PC-3 (cell line): Measurements from ENCODE around the gene AADACL2. TPM values are rescaled to one million over a fixed set of nuclear protein-coding genes. Genes with fewer than 3 reads are reported as not detected.
A peak's percentile ranks its signal among the peaks of the same experiment; 100 is the strongest.

ENCODE experiments used
- ATAC-seq: fragments of 200-7000 bp; cut with Tn5 transposase; 2 replicates; pipeline ENCODE4 v1.9.1; 2020; ENCODE audit warnings: mild to moderate bottlenecking, moderate library complexity
- BruUV-seq: library from RNA; stranded (reverse); fragments of 400-500 nt; replicated peaks from 2 replicates; lab custom pipeline; 2021; lab: Mats Ljungman, UMichigan
- CTCF ChIA-PET: fragments of 300-600 bp; sonication (Branson Sonifier 250); formaldehyde crosslinking; loops from one replicate; lab custom pipeline; 2022; ENCODE audit warnings: antibody characterized with exemption; lab: Charles Lee
- POLR2A ChIA-PET: fragments of 300-600 bp; sonication (Branson Sonifier 250); formaldehyde crosslinking; loops from one replicate; lab custom pipeline; 2022; ENCODE audit warnings: antibody characterized with exemption; ENCODE audit not compliant: unreplicated experiment; lab: Charles Lee
- DNase-seq: peaks from one replicate; pipeline ENCODE4 v3.0.0-alpha.2; 2015
- H2AFZ ChIP-seq: fragments of 300-600 bp; sonication (generic); 2 replicates; pipeline ENCODE4 v1.6.0; 2016; ENCODE audit warnings: antibody characterized with exemption, low read length
- H3F3A ChIP-seq: fragments of 300-600 bp; sonication (generic); one replicate; pipeline ENCODE4 v1.6.0; 2017; ENCODE audit warnings: antibody characterized with exemption, low read length, control low read depth, mild to moderate bottlenecking; ENCODE audit not compliant: unreplicated experiment
- H3K27ac ChIP-seq: fragments of 300-600 bp; sonication (generic); 2 replicates; pipeline ENCODE4 v1.5.1; 2016; ENCODE audit warnings: mild to moderate bottlenecking, low read length
- H3K27me3 ChIP-seq: fragments of 300-600 bp; sonication (generic); 2 replicates; pipeline ENCODE4 v1.6.1; 2016; ENCODE audit warnings: low read length, mixed read lengths
- H3K36me3 ChIP-seq: fragments of 300-600 bp; sonication (generic); 2 replicates; pipeline ENCODE4 v1.6.1; 2016; ENCODE audit warnings: low read depth, mixed run types, low read length, mixed read lengths
- H3K4me1 ChIP-seq: fragments of 300-600 bp; sonication (generic); 2 replicates; pipeline ENCODE4 v1.5.1; 2016; ENCODE audit warnings: low read length; ENCODE audit not compliant: insufficient read depth
- H3K4me2 ChIP-seq: fragments of 300-600 bp; sonication (generic); 2 replicates; pipeline ENCODE4 v1.6.0; 2016; ENCODE audit warnings: low read length
- H3K4me3 ChIP-seq: fragments of 300-600 bp; sonication (generic); 2 replicates; pipeline ENCODE4 v1.5.1; 2016; ENCODE audit warnings: mild to moderate bottlenecking, low read length, mixed read lengths
- H3K79me2 ChIP-seq: fragments of 300-600 bp; sonication (generic); 2 replicates; pipeline ENCODE4 v1.6.1; 2017; ENCODE audit warnings: low read length, mixed read lengths
- H3K9ac ChIP-seq: fragments of 300-600 bp; sonication (generic); 2 replicates; pipeline ENCODE4 v1.6.0; 2016; ENCODE audit warnings: mild to moderate bottlenecking, low read length
- H3K9me2 ChIP-seq: fragments of 300-600 bp; sonication (generic); replicated peaks from 2 replicates; pipeline ENCODE4 v1.6.1; 2016; ENCODE audit warnings: mixed run types, low read length, mixed read lengths
- H3K9me3 ChIP-seq: fragments of 300-600 bp; sonication (generic); 2 replicates; pipeline ENCODE4 v1.6.1; 2016; ENCODE audit warnings: low read length, mixed read lengths
- H4K20me1 ChIP-seq: fragments of 300-600 bp; sonication (generic); 2 replicates; pipeline ENCODE4 v1.6.1; 2016; ENCODE audit warnings: low read length, mixed read lengths
- CTCF ChIP-seq: fragments of 300-600 bp; sonication (generic); conservative IDR thresholded peaks from 2 replicates; pipeline ENCODE4 v1.5.1; 2017; ENCODE audit warnings: antibody characterized with exemption, low read depth, mild to moderate bottlenecking, low read length
- EZH2 ChIP-seq: fragments of 300-600 bp; sonication (generic); IDR thresholded peaks from one replicate; pipeline ENCODE4 v1.6.1; 2017; ENCODE audit warnings: antibody characterized with exemption, mild to moderate bottlenecking, low read length; ENCODE audit not compliant: unreplicated experiment
- EZH2phosphoT487 ChIP-seq: fragments of 300-600 bp; sonication (generic); IDR thresholded peaks from 2 replicates; pipeline ENCODE4 v1.6.1; 2018; ENCODE audit warnings: mild to moderate bottlenecking, antibody characterized with exemption, low read length, borderline replicate concordance
- intact Hi-C: fragments of 100-400 bp; cut with micrococcal nuclease; formaldehyde crosslinking; loops from 2 replicates; pipeline ENCODE4 v1.9.0; 2023
- total RNA-seq: library from RNA; depleted of rRNA; stranded (reverse); fragments of >200 nt; gene quantifications from 2 replicates; pipeline ENCODE4 v1.2.3, GENCODE V29; 2014

The AADACL2 gene
- total RNA-seq, 1 experiment from 2014 or later, result not detected

- Histone ChIP-seq H2AFZ (no peak overlapping the region), H3K36me3 (no peaks in the 10 kb centered on the region), H3K4me2 (peak overlapping the region; percentile 39; the same call in 1 of the 2 replicates), H3K4me3 (no peak overlapping the region), H3F3A (no peaks in the 10 kb centered on the region), H3K9ac (peak overlapping the region; percentile 38), H3K9me2 (no peaks in the 10 kb centered on the region), H3K9me3 (no peaks in the 10 kb centered on the region), H3K79me2 (no peaks in the 10 kb centered on the region), H3K27ac (peak overlapping the region; percentile 88), H3K4me1 (peaks cover 41% of the 10 kb centered on the region), H4K20me1 (no peaks in the 10 kb centered on the region), H3K27me3 (no peaks in the 10 kb centered on the region)
- intact Hi-C loops, result no loop called here
- ATAC-seq, result peak; percentile 18; the same call in 1 of the 2 replicates
- DNase-seq, result peak; percentile 39
- no TSS peak for BruUV-seq
- ChIA-PET CTCF (interaction anchor here (0.6 kb wide), 1 partner anchor 80 kb away, joined by 3 read pairs; no protein-coding TSS in a partner anchor), POLR2A (no interaction called here)
- TF ChIP-seq CTCF (no peak), EZH2phosphoT487 (no peak), EZH2 (no peak)
Observed at GRCh38 chr3:151765685-151766084, 32.0 kb downstream of the AADACL2 start.

GRCh38 chr3:151766454-151766853, 32.7 kb downstream of the AADACL2 start:
- peak overlapping the region; percentile 39; the same call in 1 of the 2 replicates for H3K4me2 ChIP-seq
- peaks cover 47% of the 10 kb centered on the region for H3K4me1 ChIP-seq
- no peaks in the 10 kb centered on the region for H3K9me3 ChIP-seq
- no peak for TF ChIP-seq CTCF
- TF ChIP-seq EZH2phosphoT487, result no peak
- TF ChIP-seq EZH2, result no peak
- intact Hi-C loops, result no loop called here
- no peaks in the 10 kb centered on the region for H3K9me2 ChIP-seq
- H3K27me3 ChIP-seq, result no peaks in the 10 kb centered on the region
- H3K4me3 ChIP-seq, result no peak overlapping the region
- H3K9ac ChIP-seq, result peak overlapping the region; percentile 58
- no peaks in the 10 kb centered on the region for H3K79me2 ChIP-seq
- no peaks in the 10 kb centered on the region for H4K20me1 ChIP-seq
- H3F3A ChIP-seq, result no peaks in the 10 kb centered on the region
- DNase-seq, result peak; percentile 75
- H2AFZ ChIP-seq, result no peak overlapping the region
- peak; percentile 39 for ATAC-seq
- peak overlapping the region; percentile 88 for H3K27ac ChIP-seq
- CTCF ChIA-PET, result no interaction called here
- no TSS peak for BruUV-seq
- H3K36me3 ChIP-seq, result no peaks in the 10 kb centered on the region
- POLR2A ChIA-PET, result no interaction called here

DNA sequence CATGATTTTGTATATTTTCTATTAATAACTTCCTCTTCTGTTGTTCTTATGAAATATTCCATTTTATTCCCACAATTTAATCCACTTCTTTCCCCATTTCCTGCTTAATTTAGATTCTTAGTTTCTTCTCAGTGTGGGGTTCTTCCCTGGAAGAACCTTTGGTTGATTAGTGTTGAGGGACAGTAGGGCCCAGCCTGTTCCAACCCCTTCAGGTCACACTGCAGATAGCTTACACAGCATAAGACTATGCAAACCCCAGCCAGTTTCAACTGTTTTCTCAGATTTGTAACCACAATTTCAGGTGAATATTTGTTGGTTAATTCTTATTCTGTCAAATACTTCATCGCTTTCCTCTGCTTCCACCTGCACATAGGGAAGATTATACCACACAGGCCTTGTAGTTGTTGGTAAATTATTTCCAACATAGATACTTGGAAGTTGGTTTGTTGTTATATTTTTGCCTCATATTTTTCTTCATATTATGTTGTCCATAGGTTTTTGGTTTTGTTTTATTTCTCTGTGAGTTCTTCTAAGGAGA, 34.7 kb downstream of the AADACL2 start:
- CTCF ChIA-PET, result no interaction called here
- peaks cover 47% of the 10 kb centered on the region for H3K4me1 ChIP-seq
- ATAC-seq, result no peak
- H3K9me2 ChIP-seq, result no peaks in the 10 kb centered on the region
- BruUV-seq, result no TSS peak
- intact Hi-C loops, result no loop called here
- TF ChIP-seq CTCF, result no peak
- TF ChIP-seq EZH2phosphoT487, result no peak
- TF ChIP-seq EZH2, result no peak
- POLR2A ChIA-PET, result interaction anchor here (0.6 kb wide), 1 partner anchor 391 kb away, joined by 13 read pairs; no protein-coding TSS in a partner anchor
- H3K4me3 ChIP-seq, result no peak overlapping the region
- peak overlapping the region; percentile 25; the same call in 1 of the 2 replicates for H3K4me2 ChIP-seq
- no peaks in the 10 kb centered on the region for H3K36me3 ChIP-seq
- no peak overlapping the region for H2AFZ ChIP-seq
- H3K9me3 ChIP-seq, result no peaks in the 10 kb centered on the region
- H3K27me3 ChIP-seq, result no peaks in the 10 kb centered on the region
- H3K79me2 ChIP-seq, result no peaks in the 10 kb centered on the region
- no peaks in the 10 kb centered on the region for H4K20me1 ChIP-seq
- no peak for DNase-seq
- H3K27ac ChIP-seq, result peak overlapping the region; percentile 88
- H3F3A ChIP-seq, result no peaks in the 10 kb centered on the region
- H3K9ac ChIP-seq, result peak overlapping the region; percentile 58
